ENCODE data around the gene C8B. TPM values are rescaled to one million over a fixed set of nuclear protein-coding genes. Genes with fewer than 3 reads are reported as not detected.

C8B gene
- total RNA-seq, result not detected in 2 replicates

GRCh38 chr1:56965916-56966697 is at the start of gene C8B:
Gene C8B, minus strand, starts transcription at chr1:56966015. Its CDS starts 67 bp downstream, at chr1:56965948.
- intact Hi-C loops (cut with micrococcal nuclease), result no loop called here

GRCh38 chr1:57015071-57015470 is 49.3 kb upstream of the C8B start:
- intact Hi-C loops (cut with micrococcal nuclease), result no loop called here

DNA sequence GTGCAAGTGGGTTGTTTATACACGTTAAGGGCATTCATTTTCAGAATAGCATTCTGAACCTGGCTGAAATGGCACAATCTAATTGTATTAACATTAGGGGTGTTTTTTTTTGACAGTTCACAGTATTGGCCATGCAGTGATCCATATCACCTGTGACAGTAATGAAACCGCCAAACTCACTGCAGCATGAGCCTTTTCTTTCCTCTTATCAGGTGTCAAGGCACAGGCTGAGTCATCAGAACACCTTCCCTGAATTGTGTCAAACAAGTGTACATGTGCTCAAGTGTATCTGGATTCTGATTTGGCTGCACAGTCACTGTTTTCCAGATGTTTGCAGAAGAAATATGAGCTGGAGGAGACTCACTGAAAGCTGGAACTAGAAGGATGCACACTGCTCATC is 47.7 kb upstream of the C8B start:
- intact Hi-C loops (cut with micrococcal nuclease), result no loop called here

DNA sequence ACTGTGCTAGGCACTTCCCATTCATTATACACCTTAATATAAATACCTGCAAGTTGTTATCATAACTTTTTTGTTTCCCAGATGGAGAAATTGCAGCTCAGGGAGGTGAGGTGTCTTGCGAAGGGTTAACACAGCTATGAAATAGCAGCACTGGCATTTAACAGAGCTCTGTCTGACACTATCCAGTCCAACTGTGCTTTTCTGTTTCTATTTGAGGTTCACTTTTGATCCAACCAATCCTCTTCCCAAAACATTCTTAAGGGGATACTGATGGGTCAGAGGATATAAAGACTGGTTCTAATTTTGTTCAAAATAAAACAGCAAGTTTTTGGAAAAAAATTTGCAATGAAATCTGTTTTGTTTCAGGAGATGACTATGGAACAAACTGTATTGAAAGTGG is 46.5 kb upstream of the C8B start:
- intact Hi-C loops (cut with micrococcal nuclease), result no loop called here

DNA sequence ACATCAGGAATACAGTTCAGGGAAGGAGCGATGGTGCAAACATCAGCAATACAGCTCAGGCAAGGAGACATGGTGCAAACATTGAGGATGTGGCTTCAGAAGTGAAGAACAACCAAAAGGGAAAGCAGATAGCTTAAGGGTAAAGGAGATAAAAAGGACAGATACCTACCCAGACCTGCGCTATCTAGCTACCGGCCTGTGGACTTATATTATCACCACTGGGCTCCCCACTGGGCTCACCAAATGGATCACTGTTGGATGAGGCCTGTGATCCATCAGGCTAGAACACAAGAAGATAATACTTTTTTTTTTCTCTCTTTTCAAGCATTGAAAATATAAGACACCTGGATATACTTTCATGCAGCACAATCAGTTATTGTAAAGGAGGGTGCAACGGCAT is 44.7 kb upstream of the C8B start:
- intact Hi-C loops (cut with micrococcal nuclease), result no loop called here

GRCh38 chr1:57007948-57008347 is 42.1 kb upstream of the C8B start:
- intact Hi-C loops (cut with micrococcal nuclease), result no loop called here

DNA sequence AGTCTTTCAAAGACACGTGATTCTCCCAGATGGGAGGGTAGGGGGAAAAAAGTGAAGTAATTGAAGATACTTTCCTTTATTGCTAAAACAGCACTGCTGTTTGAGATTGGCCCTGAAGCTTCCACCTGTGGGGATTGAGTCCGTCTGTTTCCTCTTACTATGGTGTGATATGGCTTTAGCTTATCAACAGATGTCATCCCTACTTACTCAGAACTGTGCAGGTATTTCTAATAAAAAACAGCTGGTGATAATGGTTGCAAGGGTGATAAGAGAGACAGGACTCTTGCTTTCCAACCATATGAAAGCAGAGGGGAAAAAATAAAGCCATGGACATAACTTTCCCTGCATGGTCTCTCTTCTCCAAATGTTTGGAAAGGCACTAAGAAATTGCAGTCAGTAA is 41.7 kb upstream of the C8B start:
- intact Hi-C loops (cut with micrococcal nuclease), result no loop called here

GRCh38 chr1:57003398-57004139 is 37.8 kb upstream of the C8B start:
- intact Hi-C loops (cut with micrococcal nuclease), result no loop called here

GRCh38 chr1:56995414-56996100 is 29.7 kb upstream of the C8B start:
- intact Hi-C loops (cut with micrococcal nuclease), result no loop called here

- intact Hi-C loops (cut with micrococcal nuclease), result no loop called here
Observed at GRCh38 chr1:56993475-56993874, 27.7 kb upstream of the C8B start.

DNA sequence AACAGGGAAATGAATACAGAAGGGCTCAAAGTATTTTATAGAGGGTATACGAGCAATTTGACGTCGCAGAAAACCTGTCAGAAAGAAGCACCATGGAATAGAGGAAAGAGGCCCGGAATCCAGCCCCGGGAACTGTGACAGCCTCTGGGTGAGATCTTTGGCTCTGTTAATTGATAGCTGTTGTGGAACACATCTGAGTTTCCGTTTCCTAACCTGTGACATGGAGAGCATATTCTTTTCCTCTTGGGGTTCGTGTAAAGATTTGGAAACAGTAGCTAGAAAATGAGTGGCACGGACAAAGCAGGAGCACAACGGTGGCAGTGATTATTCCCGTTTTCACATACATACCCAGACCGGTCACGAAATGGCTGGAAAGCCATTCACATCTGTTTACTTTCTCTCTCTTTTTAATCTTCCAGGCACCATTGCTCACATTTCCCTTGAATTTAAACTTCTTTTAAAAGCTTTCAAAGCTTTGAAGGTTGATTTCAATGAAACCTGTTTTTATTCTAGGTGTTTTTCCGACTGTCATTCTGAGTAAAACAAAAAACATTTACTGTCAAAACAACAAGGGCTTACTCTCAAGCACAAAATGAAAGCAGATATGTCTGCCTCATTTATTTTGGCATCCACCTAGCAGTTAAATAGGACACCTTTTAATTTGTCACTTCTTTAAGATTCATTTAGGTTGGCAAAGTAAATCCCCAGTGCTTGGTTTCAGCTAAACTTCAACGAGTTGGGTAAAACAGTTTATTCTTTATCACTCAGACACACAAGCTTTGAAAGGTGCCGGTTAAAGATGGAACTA is 26.7 kb upstream of the C8B start:
- intact Hi-C loops (cut with micrococcal nuclease), result no loop called here

DNA sequence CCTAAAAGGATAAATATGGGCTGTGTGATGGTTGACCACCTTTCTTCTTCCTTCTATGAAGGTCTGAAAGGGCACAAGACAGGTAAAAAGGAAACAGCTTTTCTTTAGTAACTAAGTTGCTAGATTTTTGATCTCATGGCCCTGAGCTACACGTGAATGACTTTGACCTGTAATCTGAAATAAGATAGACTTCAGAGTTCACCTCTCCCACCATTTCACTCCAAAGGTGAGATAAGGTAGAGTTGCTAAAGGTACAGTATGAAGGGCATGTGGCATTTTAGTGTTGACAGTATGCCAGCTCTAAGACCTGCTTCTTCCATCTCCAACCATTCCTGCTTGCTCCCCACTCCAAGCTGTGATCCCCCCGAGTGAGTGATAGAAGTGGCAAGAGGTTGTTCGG is 25.8 kb upstream of the C8B start:
- intact Hi-C loops (cut with micrococcal nuclease), result no loop called here

DNA sequence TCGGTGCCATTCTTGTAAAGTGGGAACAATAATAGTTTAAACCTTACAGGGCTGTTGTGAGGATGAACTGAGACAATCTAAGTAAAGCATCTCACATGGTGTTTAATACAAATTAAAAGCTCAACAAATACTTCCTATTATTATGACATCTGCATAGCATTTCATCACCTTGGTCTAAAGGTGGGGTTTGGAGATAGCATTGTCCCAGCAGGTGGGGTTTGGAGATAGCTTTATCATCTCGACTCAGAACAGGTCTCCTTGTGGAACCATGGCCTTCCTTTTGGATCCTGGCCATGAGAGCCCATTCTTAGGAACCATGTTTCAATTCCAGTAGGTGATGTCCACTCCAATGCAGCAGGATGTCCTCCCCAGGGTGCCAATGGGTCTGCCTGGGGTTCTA is 20.6 kb upstream of the C8B start:
- intact Hi-C loops (cut with micrococcal nuclease), result no loop called here

DNA sequence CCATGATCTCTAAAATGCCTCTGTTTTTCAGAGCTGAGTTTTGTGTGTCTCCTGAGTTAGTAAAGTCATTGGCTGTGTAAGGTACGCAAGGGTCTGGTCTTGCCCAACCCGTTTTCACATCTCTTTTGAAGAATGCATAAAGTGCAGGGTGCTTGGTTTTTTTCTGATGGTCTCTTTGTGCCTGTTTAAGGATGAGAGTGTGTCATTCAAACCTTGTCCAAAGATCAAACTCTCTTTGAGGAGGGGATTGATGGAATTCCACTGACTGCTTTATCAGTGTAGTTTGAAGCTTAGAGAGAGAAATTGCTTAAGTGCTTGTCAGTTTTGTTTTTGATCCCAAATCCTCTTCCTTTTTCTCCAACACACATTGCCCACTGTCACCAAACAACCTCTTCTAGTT is 20.0 kb upstream of the C8B start:
- intact Hi-C loops (cut with micrococcal nuclease), result no loop called here

DNA sequence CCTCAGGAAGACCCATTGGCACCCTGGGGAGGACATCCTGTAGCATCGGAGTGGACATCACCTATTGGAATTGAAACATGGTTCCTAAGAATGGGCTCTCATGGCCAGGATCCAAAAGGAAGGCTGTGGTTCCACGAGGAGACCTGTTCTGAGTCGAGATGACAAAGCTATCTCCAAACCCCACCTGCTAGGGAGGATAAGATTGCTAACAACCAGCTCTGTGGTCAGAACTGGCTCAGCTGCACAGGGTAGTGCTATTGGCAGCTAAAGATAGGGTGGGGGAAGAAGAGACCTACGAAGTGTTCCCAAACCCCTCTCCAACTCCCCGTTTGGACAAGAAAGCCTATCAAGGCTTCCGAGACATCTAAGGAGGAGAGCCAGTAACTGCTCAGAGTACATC is 17.7 kb upstream of the C8B start:
- intact Hi-C loops (cut with micrococcal nuclease), result no loop called here

DNA sequence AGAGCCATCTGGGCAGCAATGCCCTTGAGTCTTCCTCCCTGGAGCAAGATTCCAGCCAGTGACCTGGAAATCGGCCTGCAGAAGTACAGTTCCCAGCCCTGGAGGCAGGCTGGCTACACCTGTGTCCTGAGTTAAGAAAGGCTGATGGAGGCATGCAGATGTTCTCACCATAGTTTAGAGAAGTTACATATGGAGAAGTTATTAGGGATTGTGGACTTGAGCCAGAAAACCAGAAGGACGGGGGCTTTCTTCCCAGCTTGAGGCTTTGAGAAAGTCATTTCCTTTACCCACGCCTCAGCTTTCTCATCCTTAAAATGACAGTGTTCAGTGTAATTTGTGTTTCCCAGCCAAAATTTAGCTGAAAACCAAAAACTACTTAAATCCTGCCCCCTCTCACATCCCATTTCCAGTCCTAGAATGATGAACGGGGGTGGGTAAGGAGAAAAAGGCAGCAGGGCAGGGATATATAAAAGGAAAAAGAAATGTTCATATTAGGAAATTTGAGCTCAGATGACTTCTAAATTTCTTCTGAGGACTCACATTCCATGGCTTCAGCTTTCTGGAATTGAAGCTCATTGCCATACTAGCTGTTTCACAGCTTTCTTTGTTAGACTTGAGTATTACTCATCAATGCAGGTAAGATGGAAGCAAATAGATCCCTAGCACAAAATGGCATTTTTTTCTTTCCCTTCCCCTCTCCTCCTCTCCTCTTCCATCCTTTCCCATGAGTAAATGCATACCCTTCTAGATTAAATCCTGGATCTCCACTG is 14.4 kb upstream of the C8B start:
- intact Hi-C loops (cut with micrococcal nuclease), result no loop called here

DNA sequence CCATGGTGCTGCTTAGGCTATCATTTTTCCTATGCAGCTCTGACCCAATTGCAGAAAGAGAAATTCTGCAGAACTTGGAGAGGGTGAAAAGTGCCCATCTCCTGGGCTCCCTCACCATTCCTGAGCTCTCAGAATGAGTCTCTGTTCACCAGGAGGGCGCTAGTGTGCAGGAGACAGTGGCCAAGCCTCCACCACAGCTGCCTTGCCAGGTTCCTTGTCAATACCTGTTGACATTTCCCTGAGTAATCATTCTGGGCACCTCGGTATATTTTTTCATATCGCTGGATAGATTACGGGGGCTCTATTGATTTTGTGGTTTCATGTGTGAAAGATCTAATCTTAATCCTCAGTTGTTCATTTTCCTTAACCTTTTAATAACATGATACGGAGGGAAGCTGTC is 13.0 kb upstream of the C8B start:
- intact Hi-C loops (cut with micrococcal nuclease), result no loop called here

DNA sequence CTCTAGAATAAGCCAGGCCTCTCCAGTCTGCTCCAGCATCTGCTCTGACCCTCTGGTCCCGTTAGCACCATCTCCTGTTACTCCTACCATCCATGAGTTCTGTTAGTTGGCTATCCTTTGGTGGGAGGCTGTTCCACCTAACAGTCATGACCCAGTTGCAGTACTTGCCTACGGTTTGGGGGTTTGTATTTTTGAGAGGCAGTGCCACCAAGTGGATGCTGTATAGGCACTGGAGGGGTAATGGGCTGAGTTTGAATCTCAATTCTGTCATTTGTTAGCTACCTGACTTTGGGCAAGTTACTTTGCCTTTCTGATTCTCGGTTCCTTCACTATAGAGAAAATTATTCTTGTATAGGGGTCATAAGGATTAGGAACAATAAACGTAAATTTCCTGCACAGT is 12.1 kb upstream of the C8B start:
- intact Hi-C loops (cut with micrococcal nuclease), result no loop called here

- intact Hi-C loops (cut with micrococcal nuclease), result no loop called here
Observed at GRCh38 chr1:56975446-56975845, 9.6 kb upstream of the C8B start.

GRCh38 chr1:56973923-56974742 is 8.3 kb upstream of the C8B start:
- intact Hi-C loops (cut with micrococcal nuclease), result no loop called here
